HG03457 (cell line): ENCODE data around the gene CLDN12.

ENCODE experiments used
- ATAC-seq: cut with Tn5 transposase; IDR thresholded peaks from one replicate; pipeline ENCODE4 v1.9.1; 2021; ENCODE audit warnings: moderate number of reproducible peaks; ENCODE audit not compliant: unreplicated experiment

The CLDN12 gene

GRCh38 chr7:90403174-90404113 lies at the start of gene CLDN12:
Gene CLDN12 (plus strand): TSS chr7:90403461. CDS start chr7:90412677, 9,216 bp downstream.
- peak; percentile 93 for ATAC-seq

- ATAC-seq, result no peak
Observed at GRCh38 chr7:90383422-90383821, 19.8 kb upstream of the CLDN12 start.

- no peak for ATAC-seq
Observed at GRCh38 chr7:90383861-90384260, 19.4 kb upstream of the CLDN12 start.

- ATAC-seq, result no peak
Observed at GRCh38 chr7:90384433-90384832, 18.8 kb upstream of the CLDN12 start.

- no peak for ATAC-seq
Observed at GRCh38 chr7:90387470-90388240, 15.6 kb upstream of the CLDN12 start.

- ATAC-seq, result no peak
Observed at GRCh38 chr7:90390926-90391325, 12.3 kb upstream of the CLDN12 start.

GRCh38 chr7:90391488-90391887 lies 11.8 kb upstream of the CLDN12 start:
- no peak for ATAC-seq

GRCh38 chr7:90396420-90396819 lies 6.8 kb upstream of the CLDN12 start:
- ATAC-seq, result no peak

GRCh38 chr7:90401989-90402388 lies 1.3 kb upstream of the CLDN12 start:
- no peak for ATAC-seq

GRCh38 chr7:90402785-90403173 lies 482 bp upstream of the CLDN12 start:
- ATAC-seq, result no peak

- no peak for ATAC-seq
Observed at GRCh38 chr7:90404777-90405176, 1.5 kb downstream of the CLDN12 start.

GRCh38 chr7:90407484-90407821 lies 4.2 kb downstream of the CLDN12 start:
- no peak for ATAC-seq

GRCh38 chr7:90408142-90408541 lies 4.9 kb downstream of the CLDN12 start:
- no peak for ATAC-seq

- ATAC-seq, result no peak
Observed at GRCh38 chr7:90409667-90410066, 6.4 kb downstream of the CLDN12 start.

- no peak for ATAC-seq
Observed at GRCh38 chr7:90411510-90411909, 8.2 kb downstream of the CLDN12 start.

- ATAC-seq, result no peak
Observed at GRCh38 chr7:90412458-90413184, 9.4 kb downstream of the CLDN12 start.

GRCh38 chr7:90413185-90413528 lies 9.9 kb downstream of the CLDN12 start:
- no peak for ATAC-seq

- no peak for ATAC-seq
Observed at GRCh38 chr7:90421651-90422050, 18.4 kb downstream of the CLDN12 start.

- peak; percentile 89 for ATAC-seq
Observed at GRCh38 chr7:90424720-90425119, 21.5 kb downstream of the CLDN12 start.

GRCh38 chr7:90425376-90425775 lies 22.1 kb downstream of the CLDN12 start:
- no peak for ATAC-seq
